Esophagus muscularis mucosa (tissue), 4 donors: Measurements from ENCODE around the gene C14orf39.

Experiments used
- CTCF ChIP-seq, 3 experiments: fragments of 200-600 bp in 2 of 3; fragments of 450-650 bp in 1 of 3; sonication (generic) in 2 of 3; IDR thresholded peaks; one replicate each; pipeline ENCODE4 v1.5.1; 2017 to 2019; ENCODE audit warnings: antibody characterized with exemption in 3 of 3, mild to moderate bottlenecking in 2 of 3, moderate library complexity in 1 of 3
- EP300 ChIP-seq: sonication (generic); formaldehyde crosslinking; IDR thresholded peaks from one replicate; pipeline ENCODE4 v1.6.1; 2017; ENCODE audit warnings: antibody characterized with exemption
- POLR2A ChIP-seq: fragments of 450-650 bp; IDR thresholded peaks from one replicate; pipeline ENCODE4 v1.6.1; 2017; ENCODE audit warnings: antibody characterized with exemption, moderate library complexity, mild to moderate bottlenecking, low read depth
- POLR2AphosphoS5 ChIP-seq, 2 donors: sonication (generic); formaldehyde crosslinking; IDR thresholded peaks; one replicate each; pipeline ENCODE4 v1.6.1; 2017; ENCODE audit warnings: antibody characterized with exemption in 2 of 2

GRCh38 chr14:60512126-60512525 lies 26.3 kb upstream of the C14orf39 start:
- TF ChIP-seq POLR2A (no peak), EP300 (no peak), CTCF (IDR thresholded peaks at IDR 0.05) (no peak), POLR2AphosphoS5 (IDR thresholded peaks at IDR 0.05) (no peak)
